ENCODE results near the gene CRY2. TPM values are rescaled to one million over a fixed set of nuclear protein-coding genes. Genes with fewer than 3 reads are reported as not detected.

Gene CRY2
- total RNA-seq, 6 donors from 2014 or later = 51.1 to 103 (median 63.2) TPM

DNA sequence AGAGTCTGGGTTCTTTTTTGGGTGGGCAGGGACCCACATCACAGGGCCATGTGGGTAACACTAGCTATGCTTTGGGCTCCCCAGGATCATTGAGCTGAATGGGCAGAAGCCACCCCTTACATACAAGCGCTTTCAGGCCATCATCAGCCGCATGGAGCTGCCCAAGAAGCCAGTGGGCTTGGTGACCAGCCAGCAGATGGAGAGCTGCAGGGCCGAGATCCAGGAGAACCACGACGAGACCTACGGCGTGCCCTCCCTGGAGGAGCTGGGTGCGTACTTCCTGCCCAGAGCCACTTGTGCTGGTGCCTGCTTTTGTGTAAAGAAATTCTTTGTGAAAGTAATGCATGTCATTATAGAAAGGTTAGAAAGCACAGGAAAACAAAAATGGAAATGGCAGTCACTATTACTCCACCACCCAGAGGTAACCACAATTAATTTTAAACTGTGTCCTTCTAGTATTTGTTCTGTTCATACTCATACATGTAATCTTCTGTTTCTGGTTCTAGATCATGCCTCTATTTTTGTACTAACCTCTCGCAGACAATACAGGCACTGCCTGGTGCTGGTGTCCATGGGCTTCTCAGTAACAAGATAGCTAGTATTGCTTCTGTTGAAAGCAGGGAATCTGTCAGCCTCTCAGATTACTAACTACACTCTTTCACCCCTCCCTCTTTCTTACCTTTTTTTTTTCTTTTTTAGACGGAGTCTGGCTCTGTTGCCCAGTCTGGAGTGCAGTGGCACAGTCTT is 13.7 kb downstream of the CRY2 start:
- H3K27ac ChIP-seq = peak overlapping the region; percentile 77 to 85 (median 79)
- H3K36me3 ChIP-seq = peaks cover 40 to 84% (median 61%) of the 10 kb centered on the region in 4 donors
- H3K9me3 ChIP-seq = no peaks in the 10 kb centered on the region
- ATAC-seq (ENCODE audit: low FRiP score in 2 of 2) (no peak), DNase-seq (peak in 1 of 2 donors; percentile 62)
- H3K27me3 ChIP-seq = no peaks in the 10 kb centered on the region
- TF ChIP-seq EP300 (IDR thresholded peaks at IDR 0.05) = no peak
- TF ChIP-seq POLR2AphosphoS5 (IDR thresholded peaks at IDR 0.05) = no peak
- TF ChIP-seq POLR2A (IDR thresholded peaks at IDR 0.05) = no peak
- TF ChIP-seq, protein P1, sequence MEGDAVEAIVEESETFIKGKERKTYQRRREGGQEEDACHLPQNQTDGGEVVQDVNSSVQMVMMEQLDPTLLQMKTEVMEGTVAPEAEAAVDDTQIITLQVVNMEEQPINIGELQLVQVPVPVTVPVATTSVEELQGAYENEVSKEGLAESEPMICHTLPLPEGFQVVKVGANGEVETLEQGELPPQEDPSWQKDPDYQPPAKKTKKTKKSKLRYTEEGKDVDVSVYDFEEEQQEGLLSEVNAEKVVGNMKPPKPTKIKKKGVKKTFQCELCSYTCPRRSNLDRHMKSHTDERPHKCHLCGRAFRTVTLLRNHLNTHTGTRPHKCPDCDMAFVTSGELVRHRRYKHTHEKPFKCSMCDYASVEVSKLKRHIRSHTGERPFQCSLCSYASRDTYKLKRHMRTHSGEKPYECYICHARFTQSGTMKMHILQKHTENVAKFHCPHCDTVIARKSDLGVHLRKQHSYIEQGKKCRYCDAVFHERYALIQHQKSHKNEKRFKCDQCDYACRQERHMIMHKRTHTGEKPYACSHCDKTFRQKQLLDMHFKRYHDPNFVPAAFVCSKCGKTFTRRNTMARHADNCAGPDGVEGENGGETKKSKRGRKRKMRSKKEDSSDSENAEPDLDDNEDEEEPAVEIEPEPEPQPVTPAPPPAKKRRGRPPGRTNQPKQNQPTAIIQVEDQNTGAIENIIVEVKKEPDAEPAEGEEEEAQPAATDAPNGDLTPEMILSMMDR (IDR thresholded peaks at IDR 0.05) = no peak
- no peak overlapping the region for H3K4me3 ChIP-seq
- 76 to 81% methylated on average over 4 to 10 of the region's 10 CpGs for WGBS, 2 donors
- H3K4me1 ChIP-seq = peaks cover 37 to 49% (median 46%) of the 10 kb centered on the region in 4 donors

DNA sequence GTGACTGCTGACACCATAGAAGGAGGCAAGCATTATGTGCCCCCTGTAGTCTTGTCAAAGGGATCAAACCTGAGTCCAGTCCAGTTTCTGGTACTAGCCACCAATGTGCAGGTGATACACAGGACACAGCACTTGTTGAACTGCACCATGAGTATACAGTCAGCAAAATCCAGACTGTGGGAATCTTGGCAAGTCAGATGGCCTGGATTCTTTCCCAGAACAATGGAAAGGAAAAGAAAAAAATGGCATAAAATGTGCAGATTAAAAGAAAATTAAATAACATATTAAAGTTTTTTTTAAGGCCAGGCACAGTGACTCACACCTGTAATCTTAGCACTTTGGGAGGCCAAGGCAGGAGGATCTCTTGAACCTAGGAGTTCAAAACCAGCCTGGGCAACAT is 16.8 kb downstream of the CRY2 start:
- Histone ChIP-seq H3K27ac (no peak overlapping the region), H3K27me3 (no peaks in the 10 kb centered on the region), H3K9me3 (no peaks in the 10 kb centered on the region), H3K36me3 (peaks cover 48 to 93% (median 77%) of the 10 kb centered on the region in 4 donors), H3K4me1 (peaks cover 12 to 23% (median 18%) of the 10 kb centered on the region in 4 donors), H3K4me3 (no peak overlapping the region)
- TF ChIP-seq EP300 (IDR thresholded peaks at IDR 0.05) (no peak), POLR2A (IDR thresholded peaks at IDR 0.05) (no peak), POLR2AphosphoS5 (IDR thresholded peaks at IDR 0.05) (no peak)
- TF ChIP-seq, protein P1 (IDR thresholded peaks at IDR 0.05) = no peak
- DNase-seq (no peak), ATAC-seq (ENCODE audit: low FRiP score in 2 of 2) (no peak)

DNA sequence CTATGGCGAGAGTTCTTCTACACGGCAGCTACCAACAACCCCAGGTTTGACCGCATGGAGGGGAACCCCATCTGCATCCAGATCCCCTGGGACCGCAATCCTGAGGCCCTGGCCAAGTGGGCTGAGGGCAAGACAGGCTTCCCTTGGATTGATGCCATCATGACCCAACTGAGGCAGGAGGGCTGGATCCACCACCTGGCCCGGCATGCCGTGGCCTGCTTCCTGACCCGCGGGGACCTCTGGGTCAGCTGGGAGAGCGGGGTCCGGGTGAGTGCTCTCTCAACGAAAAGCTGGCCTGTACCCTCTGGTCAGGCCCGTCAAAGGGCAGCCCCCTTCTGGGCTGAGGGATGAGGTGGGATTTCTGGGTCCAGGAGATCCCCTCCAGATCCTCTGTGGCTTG is 22.3 kb downstream of the CRY2 start:
- TF ChIP-seq POLR2A (IDR thresholded peaks at IDR 0.05) = no peak
- no peak for TF ChIP-seq EP300 (IDR thresholded peaks at IDR 0.05)
- TF ChIP-seq POLR2AphosphoS5 (IDR thresholded peaks at IDR 0.05) = no peak
- TF ChIP-seq, protein P1 (IDR thresholded peaks at IDR 0.05) = no peak
- Histone ChIP-seq H3K27ac (no peak overlapping the region), H3K4me3 (no peak overlapping the region), H3K36me3 (peaks cover 34 to 99% (median 95%) of the 10 kb centered on the region in 4 donors), H3K9me3 (no peaks in the 10 kb centered on the region), H3K27me3 (no peaks in the 10 kb centered on the region), H3K4me1 (no peaks in the 10 kb centered on the region)
- DNase-seq (peak in 1 of 2 donors; percentile 43), ATAC-seq (ENCODE audit: low FRiP score in 2 of 2) (no peak)
- 87 to 97% methylated on average over 4 to 11 of the region's 12 CpGs for WGBS, 2 donors

DNA sequence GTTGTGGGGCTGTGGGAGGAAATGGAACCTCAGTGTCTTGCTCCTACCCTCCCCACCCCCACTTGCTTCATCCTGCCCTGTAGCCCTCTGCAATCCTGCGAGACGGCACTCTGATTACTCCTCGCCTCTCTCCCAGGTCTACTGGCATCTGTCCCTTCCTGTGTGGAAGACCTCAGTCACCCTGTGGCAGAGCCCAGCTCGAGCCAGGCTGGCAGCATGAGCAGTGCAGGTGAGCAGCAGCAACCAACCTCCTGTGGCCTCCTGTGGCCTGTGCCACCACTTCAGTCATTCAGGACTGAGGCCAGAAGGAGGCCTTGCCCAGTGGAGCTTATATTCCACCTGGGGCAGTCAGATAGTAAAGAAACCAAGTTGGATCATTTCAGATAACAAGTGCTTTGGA is 23.4 kb downstream of the CRY2 start:
- DNase-seq (no peak), ATAC-seq (ENCODE audit: low FRiP score in 2 of 2) (no peak)
- Histone ChIP-seq H3K27ac (no peak overlapping the region), H3K27me3 (no peaks in the 10 kb centered on the region), H3K9me3 (no peaks in the 10 kb centered on the region), H3K36me3 (peaks cover 23 to 99% (median 94%) of the 10 kb centered on the region in 4 donors), H3K4me3 (no peak overlapping the region), H3K4me1 (no peaks in the 10 kb centered on the region)
- TF ChIP-seq POLR2AphosphoS5 (IDR thresholded peaks at IDR 0.05) = no peak
- no peak for TF ChIP-seq EP300 (IDR thresholded peaks at IDR 0.05)
- TF ChIP-seq, protein P1 (IDR thresholded peaks at IDR 0.05) = no peak
- no peak for TF ChIP-seq POLR2A (IDR thresholded peaks at IDR 0.05)
- WGBS, 2 donors = 77 to 98% methylated on average over 4 of the region's 4 CpGs

DNA sequence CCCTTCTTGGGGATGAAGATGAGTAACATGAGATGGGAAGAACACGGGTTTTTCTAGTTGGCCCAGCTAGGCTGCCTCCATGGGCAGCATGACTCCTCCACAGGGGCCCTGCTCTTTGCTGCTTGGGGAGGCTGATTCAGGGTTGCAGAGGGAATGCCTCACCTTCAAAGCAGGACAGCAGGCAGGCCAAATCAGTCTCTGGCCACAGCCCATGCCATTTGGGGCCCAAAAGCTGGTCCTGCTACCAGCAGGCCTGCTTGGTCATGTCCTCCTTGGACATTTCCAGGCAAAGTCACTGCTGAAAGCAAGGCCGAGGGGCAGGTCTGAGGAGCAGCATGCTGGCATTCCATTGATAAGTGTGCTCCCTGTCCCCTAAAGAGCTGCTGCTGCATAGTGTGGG is 24.4 kb downstream of the CRY2 start:
- Histone ChIP-seq H3K4me1 (no peaks in the 10 kb centered on the region), H3K9me3 (no peaks in the 10 kb centered on the region), H3K27me3 (no peaks in the 10 kb centered on the region), H3K36me3 (peaks cover 19 to 100% (median 91%) of the 10 kb centered on the region in 4 donors), H3K4me3 (no peak overlapping the region), H3K27ac (no peak overlapping the region)
- ATAC-seq (ENCODE audit: low FRiP score in 2 of 2) (no peak), DNase-seq (no peak)
- TF ChIP-seq, protein P1 (IDR thresholded peaks at IDR 0.05) = no peak
- 100% methylated on average over 1 to 2 of the region's 2 CpGs for WGBS, 2 donors
